Measurements from ENCODE around the gene ELOVL5. TPM values are rescaled to one million over a fixed set of nuclear protein-coding genes. Genes with fewer than 3 reads are reported as not detected.

Gene ELOVL5
- total RNA-seq, 1 experiment from 2014 or later, result 121 TPM

DNA sequence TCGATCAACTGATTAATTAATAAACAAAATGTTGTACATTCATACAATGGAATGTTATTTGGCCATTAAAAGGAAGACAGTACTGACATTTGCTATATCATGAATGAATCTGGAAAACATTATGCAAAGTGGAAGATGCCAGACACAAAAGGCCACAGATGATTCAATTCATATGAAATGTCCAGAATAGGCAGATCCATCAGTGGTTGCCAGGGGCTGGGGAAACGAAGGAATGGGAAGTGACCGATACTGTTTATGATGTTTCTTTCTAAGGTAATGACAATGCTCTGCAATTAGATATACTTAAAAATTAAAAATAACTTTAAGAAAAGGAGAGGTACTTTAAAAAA is 37.2 kb downstream of the ELOVL5 start:
- TF ChIP-seq, protein P1, sequence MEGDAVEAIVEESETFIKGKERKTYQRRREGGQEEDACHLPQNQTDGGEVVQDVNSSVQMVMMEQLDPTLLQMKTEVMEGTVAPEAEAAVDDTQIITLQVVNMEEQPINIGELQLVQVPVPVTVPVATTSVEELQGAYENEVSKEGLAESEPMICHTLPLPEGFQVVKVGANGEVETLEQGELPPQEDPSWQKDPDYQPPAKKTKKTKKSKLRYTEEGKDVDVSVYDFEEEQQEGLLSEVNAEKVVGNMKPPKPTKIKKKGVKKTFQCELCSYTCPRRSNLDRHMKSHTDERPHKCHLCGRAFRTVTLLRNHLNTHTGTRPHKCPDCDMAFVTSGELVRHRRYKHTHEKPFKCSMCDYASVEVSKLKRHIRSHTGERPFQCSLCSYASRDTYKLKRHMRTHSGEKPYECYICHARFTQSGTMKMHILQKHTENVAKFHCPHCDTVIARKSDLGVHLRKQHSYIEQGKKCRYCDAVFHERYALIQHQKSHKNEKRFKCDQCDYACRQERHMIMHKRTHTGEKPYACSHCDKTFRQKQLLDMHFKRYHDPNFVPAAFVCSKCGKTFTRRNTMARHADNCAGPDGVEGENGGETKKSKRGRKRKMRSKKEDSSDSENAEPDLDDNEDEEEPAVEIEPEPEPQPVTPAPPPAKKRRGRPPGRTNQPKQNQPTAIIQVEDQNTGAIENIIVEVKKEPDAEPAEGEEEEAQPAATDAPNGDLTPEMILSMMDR (conservative IDR thresholded peaks at IDR 0.05), result no peak
- Histone ChIP-seq H3K79me2 (ENCODE audit: insufficient read depth, low read length) (peaks cover 44% of the 10 kb centered on the region; the same call in 1 of the 2 replicates), H3T11ph (ENCODE audit: low read length) (no peak overlapping the region), H3K4ac (ENCODE audit: low read depth, low read length) (no peak overlapping the region), H3K56ac (ENCODE audit: insufficient read length, low read depth, low read length) (no peak overlapping the region), H2AK5ac (ENCODE audit: insufficient read length, low read length) (no peak overlapping the region), H3K4me1 (ENCODE audit: insufficient read depth, low read length) (peaks cover 8% of the 10 kb centered on the region; the same call in 1 of the 2 replicates), H3K9me3 (ENCODE audit: control insufficient read depth, low read depth, low read length) (peaks cover 4% of the 10 kb centered on the region), H2BK5ac (ENCODE audit: insufficient read length, low read length) (no peak overlapping the region), H4K8ac (replicated peaks; ENCODE audit: insufficient read length, low read depth, low read length) (no peak overlapping the region), H3K4me2 (ENCODE audit: insufficient read depth, insufficient read length, low read length) (no peak overlapping the region), H4K91ac (ENCODE audit: insufficient read length, low read depth, low read length) (no peak overlapping the region), H3K14ac (ENCODE audit: insufficient read depth, low read length) (no peak overlapping the region), H2BK20ac (ENCODE audit: low read depth, low read length, poor library complexity, severe bottlenecking) (no peak overlapping the region), H2BK15ac (ENCODE audit: low read depth, low read length) (no peak overlapping the region), H3K27ac (ENCODE audit: insufficient read length, low read depth, low read length) (no peak overlapping the region), H3K79me1 (ENCODE audit: insufficient read depth, low read depth, low read length, poor library complexity, severe bottlenecking) (peaks cover 3% of the 10 kb centered on the region), H4K5ac (ENCODE audit: insufficient read length, low read depth, low read length) (no peak overlapping the region), H3K9ac (ENCODE audit: extremely low read depth, insufficient read length, low read length) (no peak overlapping the region), H2BK120ac (ENCODE audit: low read depth, low read length, poor library complexity, severe bottlenecking) (no peak overlapping the region), H3K27me3 (ENCODE audit: insufficient read depth, low read length) (no peaks in the 10 kb centered on the region), H4K20me1 (ENCODE audit: control insufficient read depth, insufficient read depth, insufficient read length) (no peaks in the 10 kb centered on the region), H2BK12ac (ENCODE audit: insufficient read length, low read depth, low read length) (no peak overlapping the region), H3K23me2 (ENCODE audit: insufficient read length, low read depth, low read length, poor library complexity, severe bottlenecking) (no peaks in the 10 kb centered on the region), H3K23ac (ENCODE audit: insufficient read length, low read depth, low read length) (no peak overlapping the region), H3K18ac (ENCODE audit: insufficient read length, low read depth, low read length) (no peak overlapping the region), H2AFZ (ENCODE audit: low read length) (no peak overlapping the region)
- peaks cover 40% of the 10 kb centered on the region in 2 experiments for H3K4me1 Mint-ChIP-seq
- no peak overlapping the region for H3K27ac Mint-ChIP-seq
- no peak for DNase-seq
- no peak overlapping the region for H3K4me3 Mint-ChIP-seq
- WGBS (ENCODE audit: extremely low coverage, insufficient read length, low lambda C conversion rate), result no CpG with 5 or more reads among the region's 3 CpGs
- peaks cover 2 to 12% of the 10 kb centered on the region in 2 experiments for H3K9me3 Mint-ChIP-seq
- H3K36me3 Mint-ChIP-seq (ENCODE audit: insufficient read depth in 1 of 3, low read depth in 3 of 3), result peaks cover 8 to 13% (median 9%) of the 10 kb centered on the region in 3 experiments; a peak in 6 of 7 replicates
- H3K27me3 Mint-ChIP-seq (ENCODE audit: low read depth), result no peaks in the 10 kb centered on the region

All from H9 (cell line).